Breast epithelium (tissue), 4 donors: ENCODE results near the gene GPX2. TPM values are rescaled to one million over a fixed set of nuclear protein-coding genes. Genes with fewer than 3 reads are reported as not detected.

Experiments used
- DNase-seq, 2 donors: peaks; one replicate each; pipeline ENCODE4 v3.0.0-alpha.2; 2019; ENCODE audit warnings: low spot score in 2 of 2
- H3K27ac ChIP-seq, 2 donors: fragments of 200-600 bp; sonication (generic) in 1 of 2; one replicate each; pipeline ENCODE4 v1.5.1; 2016 to 2019; ENCODE audit warnings: mild to moderate bottlenecking in 1 of 2
- H3K27me3 ChIP-seq, 2 donors: fragments of 200-600 bp; sonication (generic) in 1 of 2; one replicate each; pipeline versions ENCODE4 v1.5.1 to v1.6.0; 2017 to 2019; ENCODE audit warnings: control low read depth in 1 of 2, mild to moderate bottlenecking in 1 of 2
- H3K36me3 ChIP-seq: fragments of 200-600 bp; one replicate; pipeline ENCODE4 v1.5.1; 2019
- H3K4me1 ChIP-seq, 2 donors: fragments of 200-600 bp; sonication (generic); one replicate each; pipeline ENCODE4 v1.5.1; 2016 to 2019; ENCODE audit warnings: control low read depth in 1 of 2
- H3K4me3 ChIP-seq, 3 donors: fragments of 200-600 bp; sonication (generic); 1 replicate in 2 of 3; 2 replicates in 1 of 3; pipeline ENCODE4 v1.5.1; 2016 to 2019; ENCODE audit warnings: mild to moderate bottlenecking in 3 of 3, moderate library complexity in 2 of 3
- H3K9me3 ChIP-seq, 2 donors: fragments of 200-600 bp; sonication (generic) in 1 of 2; one replicate each; pipeline ENCODE4 v1.5.1; 2016 to 2019; ENCODE audit warnings: control low read depth in 1 of 2
- POLR2A ChIP-seq: fragments of 450-650 bp; IDR thresholded peaks from one replicate; pipeline ENCODE4 v1.6.1; 2016; ENCODE audit warnings: antibody characterized with exemption, mild to moderate bottlenecking, moderate library complexity
- POLR2AphosphoS5 ChIP-seq, 3 donors: sonication (generic); formaldehyde crosslinking; IDR thresholded peaks; one replicate each; pipeline ENCODE4 v1.6.1; 2017; ENCODE audit warnings: antibody characterized with exemption in 3 of 3
- intact Hi-C: fragments of 100-400 bp; cut with DNase I; formaldehyde crosslinking; loops from one replicate; pipeline ENCODE4 v1.15.1; 2023; ENCODE audit warnings: low total_unique reads
- total RNA-seq, 3 donors: library from RNA; depleted of rRNA; stranded (reverse); fragments of >200 nt; gene quantifications; one replicate each; pipeline ENCODE4 v1.1.0, GENCODE V29; 2016
- TF ChIP-seq, protein P1 (sequence below), 3 donors: fragments of 450-650 bp; IDR thresholded peaks; one replicate each; pipeline ENCODE4 v1.5.1; 2016 to 2017; ENCODE audit warnings: antibody characterized with exemption in 3 of 3, mild to moderate bottlenecking in 3 of 3, moderate library complexity in 3 of 3

The GPX2 gene
- total RNA-seq, 3 donors from 2014 or later, result 4.4 to 7.5 TPM; not detected in 1

GRCh38 chr14:64955297-64955696 is 12.8 kb upstream of the GPX2 start:
- TF ChIP-seq, protein P1, sequence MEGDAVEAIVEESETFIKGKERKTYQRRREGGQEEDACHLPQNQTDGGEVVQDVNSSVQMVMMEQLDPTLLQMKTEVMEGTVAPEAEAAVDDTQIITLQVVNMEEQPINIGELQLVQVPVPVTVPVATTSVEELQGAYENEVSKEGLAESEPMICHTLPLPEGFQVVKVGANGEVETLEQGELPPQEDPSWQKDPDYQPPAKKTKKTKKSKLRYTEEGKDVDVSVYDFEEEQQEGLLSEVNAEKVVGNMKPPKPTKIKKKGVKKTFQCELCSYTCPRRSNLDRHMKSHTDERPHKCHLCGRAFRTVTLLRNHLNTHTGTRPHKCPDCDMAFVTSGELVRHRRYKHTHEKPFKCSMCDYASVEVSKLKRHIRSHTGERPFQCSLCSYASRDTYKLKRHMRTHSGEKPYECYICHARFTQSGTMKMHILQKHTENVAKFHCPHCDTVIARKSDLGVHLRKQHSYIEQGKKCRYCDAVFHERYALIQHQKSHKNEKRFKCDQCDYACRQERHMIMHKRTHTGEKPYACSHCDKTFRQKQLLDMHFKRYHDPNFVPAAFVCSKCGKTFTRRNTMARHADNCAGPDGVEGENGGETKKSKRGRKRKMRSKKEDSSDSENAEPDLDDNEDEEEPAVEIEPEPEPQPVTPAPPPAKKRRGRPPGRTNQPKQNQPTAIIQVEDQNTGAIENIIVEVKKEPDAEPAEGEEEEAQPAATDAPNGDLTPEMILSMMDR (IDR thresholded peaks at IDR 0.05), result no peak
- TF ChIP-seq POLR2AphosphoS5 (IDR thresholded peaks at IDR 0.05) (no peak), POLR2A (no peak)
- DNase-seq, result peak in 1 of 2 donors; percentile 46
- intact Hi-C loops, result no loop called here

GRCh38 chr14:64954491-64955240 is 12.1 kb upstream of the GPX2 start:
- TF ChIP-seq, protein P1 (IDR thresholded peaks at IDR 0.05), result no peak
- TF ChIP-seq POLR2AphosphoS5 (IDR thresholded peaks at IDR 0.05), result no peak
- no peak for TF ChIP-seq POLR2A
- intact Hi-C loops, result no loop called here
- peak in 1 of 2 donors; percentile 41 for DNase-seq
- Histone ChIP-seq H3K4me1 (no peaks in the 10 kb centered on the region), H3K27me3 (no peaks in the 10 kb centered on the region), H3K9me3 (no peaks in the 10 kb centered on the region), H3K4me3 (no peak overlapping the region), H3K27ac (no peak overlapping the region), H3K36me3 (no peaks in the 10 kb centered on the region)

More at GRCh38 chr14:64955297-64955696, 12.8 kb upstream of the GPX2 start:
- no peak overlapping the region for H3K27ac ChIP-seq
- H3K9me3 ChIP-seq, result no peaks in the 10 kb centered on the region
- H3K4me3 ChIP-seq, result no peak overlapping the region
- H3K4me1 ChIP-seq, result peaks cover 0 to under 1% of the 10 kb centered on the region in 2 donors
- no peaks in the 10 kb centered on the region for H3K27me3 ChIP-seq
- no peaks in the 10 kb centered on the region for H3K36me3 ChIP-seq

DNA sequence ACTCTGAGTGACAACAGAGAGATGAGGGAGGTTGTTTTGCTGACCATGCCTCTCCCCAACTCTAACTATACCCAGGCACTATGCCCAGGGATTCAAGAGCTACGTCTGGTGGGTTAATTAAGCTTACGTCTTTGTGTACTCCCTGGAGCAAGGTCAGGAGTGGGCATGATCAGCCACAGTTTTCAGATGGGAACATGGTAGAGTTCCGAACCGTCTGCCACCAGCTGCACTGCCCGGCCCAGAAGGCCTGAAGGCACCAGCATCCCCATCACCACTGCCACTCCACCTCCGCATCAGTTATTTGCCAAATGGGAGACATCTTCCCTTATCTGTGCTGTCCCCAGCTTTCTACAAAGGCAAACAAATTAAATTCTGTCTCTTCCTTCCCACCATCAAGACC is 11.1 kb upstream of the GPX2 start:
- no peaks in the 10 kb centered on the region for H3K27me3 ChIP-seq
- TF ChIP-seq POLR2A (no peak), POLR2AphosphoS5 (IDR thresholded peaks at IDR 0.05) (no peak)
- no peaks in the 10 kb centered on the region for H3K36me3 ChIP-seq
- H3K9me3 ChIP-seq, result no peaks in the 10 kb centered on the region
- no peak for DNase-seq
- H3K27ac ChIP-seq, result no peak overlapping the region
- H3K4me1 ChIP-seq, result no peaks in the 10 kb centered on the region
- intact Hi-C loops, result no loop called here
- no peak overlapping the region for H3K4me3 ChIP-seq

DNA sequence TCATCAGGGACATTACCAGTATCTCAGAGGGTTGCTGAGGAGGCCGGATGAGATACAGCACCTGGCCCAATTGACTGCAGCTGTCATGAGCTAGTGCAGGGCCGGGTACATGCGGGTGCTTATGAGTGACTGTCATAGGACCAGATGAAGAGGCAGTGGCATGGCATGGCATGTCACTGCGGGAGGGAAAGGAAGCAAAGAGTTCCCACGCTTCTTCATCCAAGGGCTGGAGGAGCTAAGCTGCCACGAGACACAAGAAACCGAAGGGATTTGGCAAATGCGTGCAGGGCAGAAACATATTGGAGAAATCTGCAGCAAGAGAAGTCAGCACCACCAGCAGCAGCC is 10.7 kb upstream of the GPX2 start:
- TF ChIP-seq POLR2A, result no peak
- TF ChIP-seq POLR2AphosphoS5 (IDR thresholded peaks at IDR 0.05), result no peak
- TF ChIP-seq, protein P1 (IDR thresholded peaks at IDR 0.05), result no peak
- Histone ChIP-seq H3K36me3 (no peaks in the 10 kb centered on the region), H3K27me3 (no peaks in the 10 kb centered on the region), H3K4me1 (no peaks in the 10 kb centered on the region), H3K27ac (no peak overlapping the region), H3K9me3 (no peaks in the 10 kb centered on the region), H3K4me3 (no peak overlapping the region)
- intact Hi-C loops, result no loop called here
- DNase-seq, result no peak

GRCh38 chr14:64952598-64953309 is 10.2 kb upstream of the GPX2 start:
- H3K27me3 ChIP-seq, result no peaks in the 10 kb centered on the region
- H3K4me3 ChIP-seq, result no peak overlapping the region
- no peak for DNase-seq
- no peak overlapping the region for H3K27ac ChIP-seq
- intact Hi-C loops, result no loop called here
- no peaks in the 10 kb centered on the region for H3K4me1 ChIP-seq
- H3K36me3 ChIP-seq, result no peaks in the 10 kb centered on the region
- no peaks in the 10 kb centered on the region for H3K9me3 ChIP-seq
- TF ChIP-seq POLR2AphosphoS5 (IDR thresholded peaks at IDR 0.05) (no peak), POLR2A (no peak)
- TF ChIP-seq, protein P1 (IDR thresholded peaks at IDR 0.05), result no peak
